CD4-positive, alpha-beta T cell treated with Interleukin-6 for 4 hours (primary cell): ENCODE results near the gene HEATR9.
A peak's percentile ranks its signal among the peaks of the same experiment; 100 is the strongest.

Source experiments
- DNase-seq: peaks from one replicate; pipeline ENCODE4 v3.0.0-alpha.2; 2020; ENCODE audit warnings: mixed read lengths

The HEATR9 gene

DNA sequence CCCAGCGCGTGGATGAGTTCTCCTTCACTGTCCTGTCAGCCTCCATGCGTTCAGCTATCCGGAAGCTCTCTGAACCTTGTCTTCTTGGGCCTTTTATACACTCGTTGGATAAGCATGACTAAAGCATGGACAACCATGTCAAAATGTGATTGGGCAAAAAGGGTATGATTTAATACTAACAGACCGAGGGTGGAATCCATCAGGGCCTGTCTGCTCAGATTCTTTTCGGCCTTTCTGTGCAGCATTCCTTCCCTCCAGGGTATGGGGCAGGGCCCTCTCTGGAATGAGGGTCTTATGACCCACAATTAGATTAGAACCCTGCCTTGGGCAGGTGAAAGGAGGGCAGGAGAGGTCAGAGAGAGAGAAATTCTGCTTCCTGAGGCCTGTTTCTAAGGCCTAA, 25.5 kb upstream of the HEATR9 start:
- DNase-seq: no peak

DNA sequence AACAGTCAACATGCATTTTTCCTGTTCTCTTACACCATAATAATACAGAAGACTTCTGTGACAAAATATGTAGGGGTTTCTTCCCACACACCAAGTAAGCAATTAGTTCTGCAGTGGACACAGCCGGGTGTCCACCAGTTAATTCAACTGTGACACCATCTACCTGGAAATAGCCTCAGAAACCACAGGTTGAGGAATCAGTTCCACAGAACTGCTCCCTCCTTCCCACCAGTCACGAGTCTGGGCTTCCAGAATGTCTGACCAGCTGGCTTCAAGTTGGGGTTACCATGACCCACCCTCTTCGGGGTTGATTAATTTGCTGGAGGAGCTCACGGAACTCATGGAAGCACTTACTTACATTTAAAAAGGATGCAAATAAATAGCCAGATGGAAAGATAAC, 25.1 kb upstream of the HEATR9 start:
- no peak for DNase-seq

DNA sequence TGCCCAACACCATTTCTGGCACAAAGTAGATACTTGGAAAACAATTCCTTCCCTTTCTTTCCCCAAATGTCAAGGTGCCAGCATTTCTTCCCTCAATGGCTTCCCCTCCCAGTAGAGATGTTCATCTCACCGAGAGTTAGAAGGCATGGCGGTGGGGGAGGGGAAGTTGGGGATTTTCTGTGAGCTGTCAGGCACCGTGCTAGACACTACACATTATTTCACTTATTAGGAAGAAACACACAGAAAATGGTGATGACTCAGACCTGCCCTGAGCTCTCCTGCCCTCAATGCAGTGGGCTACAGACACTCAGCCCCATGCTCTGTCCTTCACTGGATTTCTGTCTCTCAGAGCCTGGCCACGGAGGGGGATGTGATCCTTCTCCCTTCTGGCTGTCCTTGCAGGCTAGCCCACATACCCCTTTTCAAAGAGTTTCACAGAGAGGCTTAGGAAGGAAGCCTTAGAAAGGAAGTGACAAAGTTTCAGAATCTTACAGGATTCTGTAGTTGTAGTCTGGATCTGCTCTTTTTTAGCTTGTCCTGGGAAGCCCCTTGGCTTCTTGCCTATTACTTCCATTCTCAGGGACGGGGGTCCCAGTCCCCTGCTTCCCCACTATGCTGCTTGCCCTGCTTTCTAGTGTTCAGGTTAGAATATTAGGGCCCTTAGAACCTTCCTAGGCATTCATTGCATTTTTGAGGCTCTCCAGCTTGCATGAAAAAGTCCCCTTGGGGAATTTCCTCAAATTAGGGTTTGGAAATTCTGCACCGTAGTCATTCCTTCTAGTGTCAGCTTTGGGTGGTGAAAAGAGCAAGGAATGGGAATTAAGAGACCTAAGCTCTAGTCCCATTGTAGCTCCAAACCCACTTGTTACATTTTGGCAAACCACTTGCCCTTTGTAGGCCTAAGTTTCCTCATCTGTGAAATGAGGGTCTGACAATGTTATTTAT, 23.7 kb upstream of the HEATR9 start:
- DNase-seq: peak; percentile 63

DNA sequence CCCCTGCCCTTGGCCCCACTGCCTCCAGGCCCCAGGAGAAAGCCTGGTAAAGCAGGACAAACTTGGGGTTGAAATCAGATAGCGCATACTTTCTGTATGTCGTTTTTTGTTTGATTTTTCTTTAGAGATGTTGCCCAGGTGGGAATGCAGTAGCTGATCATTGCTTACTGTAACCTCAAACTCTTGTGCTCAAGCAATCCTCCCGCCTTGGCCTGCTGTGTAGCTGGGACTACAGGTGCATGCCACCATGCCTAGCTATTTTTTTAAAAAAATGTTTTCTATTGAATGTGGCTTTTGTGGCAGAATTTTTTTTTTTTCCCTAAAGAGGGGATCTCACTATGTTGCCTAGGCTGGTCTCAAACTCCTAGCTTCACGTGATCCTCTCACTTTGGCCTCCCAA, 22.6 kb upstream of the HEATR9 start:
- peak; percentile 18 for DNase-seq

DNA sequence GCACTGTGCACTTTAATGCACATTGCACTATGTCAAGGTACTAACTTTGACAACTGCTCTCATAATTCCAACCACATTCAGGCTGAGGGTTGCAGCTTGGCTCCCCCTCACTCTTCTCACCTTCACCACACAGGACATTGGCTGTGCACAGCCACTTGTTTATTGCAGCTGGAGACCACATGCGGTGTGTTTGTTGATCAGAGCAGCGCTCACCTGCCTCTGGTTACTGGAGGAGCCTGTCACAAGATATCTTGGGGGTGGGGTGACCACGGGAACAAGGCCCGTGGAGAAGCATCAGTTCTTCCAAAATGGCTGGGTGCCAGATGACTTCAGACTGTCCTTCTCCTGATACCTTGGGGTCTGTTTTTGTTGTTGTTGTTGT, 22.1 kb upstream of the HEATR9 start:
- peak; percentile 69 for DNase-seq

DNA sequence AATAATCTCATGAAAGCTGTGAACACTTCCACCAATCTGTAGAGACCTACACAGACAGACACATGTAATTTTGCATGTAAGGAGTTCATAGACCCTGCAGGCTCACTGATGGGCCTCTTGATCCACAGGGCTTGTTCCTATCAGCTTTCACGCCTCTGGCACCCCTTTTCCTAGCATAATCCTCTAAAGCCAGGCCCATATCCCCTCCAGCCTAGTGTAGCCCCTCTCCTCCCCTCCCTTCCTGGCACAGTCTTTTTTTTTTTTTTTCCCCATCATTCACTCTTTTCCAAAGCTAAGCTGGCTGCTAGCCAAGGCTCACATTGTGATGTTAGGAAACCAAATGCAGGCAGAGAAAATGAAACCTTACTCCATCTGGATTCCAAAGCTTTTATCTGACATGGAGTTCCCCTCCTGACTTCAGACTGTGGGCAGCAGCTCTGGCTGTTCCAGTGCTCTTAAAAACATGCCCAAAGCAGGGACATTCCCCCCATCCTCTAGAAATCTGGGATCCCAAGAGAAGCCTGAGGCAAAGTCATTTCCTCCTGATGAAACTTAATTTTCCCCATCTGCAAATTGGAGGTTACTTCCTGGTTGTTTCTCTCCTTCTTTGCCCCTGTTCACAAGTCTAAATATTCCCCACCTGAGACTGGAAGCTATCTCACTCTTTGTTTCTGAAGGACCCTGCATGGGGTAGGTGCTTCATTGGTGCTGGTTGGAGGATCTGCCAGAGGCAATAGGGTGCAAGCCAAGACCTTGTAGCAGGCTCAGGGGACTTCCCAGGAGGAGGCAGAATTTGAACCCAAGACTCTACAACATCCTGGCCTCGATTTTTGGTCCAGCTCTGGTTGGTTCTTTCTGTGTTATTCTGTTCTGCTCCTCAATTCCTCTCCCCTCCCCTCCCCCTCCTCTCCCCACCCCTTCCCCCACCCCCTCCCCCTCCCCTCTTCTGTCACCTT, 21.4 kb upstream of the HEATR9 start:
- DNase-seq: no peak

DNA sequence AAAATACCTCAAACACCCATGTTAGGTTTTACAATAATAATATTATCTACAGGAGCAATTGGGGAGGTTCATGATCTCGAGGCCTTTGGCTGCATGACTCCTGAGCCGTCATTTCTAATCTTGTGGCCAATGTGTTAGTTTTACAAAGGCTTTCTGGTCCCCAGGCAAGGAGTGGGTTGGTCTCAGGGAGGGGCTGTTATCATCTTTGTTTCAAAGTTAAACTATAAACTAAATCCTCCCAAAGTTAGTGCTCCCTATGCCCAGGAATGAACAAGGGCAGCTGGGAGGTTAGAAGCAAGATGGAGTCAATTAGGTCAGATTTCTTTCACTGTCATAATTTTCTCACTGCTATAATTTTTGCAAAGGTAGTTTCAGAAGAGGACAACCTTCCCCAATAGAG, 20.6 kb upstream of the HEATR9 start:
- peak; percentile 22 for DNase-seq

DNA sequence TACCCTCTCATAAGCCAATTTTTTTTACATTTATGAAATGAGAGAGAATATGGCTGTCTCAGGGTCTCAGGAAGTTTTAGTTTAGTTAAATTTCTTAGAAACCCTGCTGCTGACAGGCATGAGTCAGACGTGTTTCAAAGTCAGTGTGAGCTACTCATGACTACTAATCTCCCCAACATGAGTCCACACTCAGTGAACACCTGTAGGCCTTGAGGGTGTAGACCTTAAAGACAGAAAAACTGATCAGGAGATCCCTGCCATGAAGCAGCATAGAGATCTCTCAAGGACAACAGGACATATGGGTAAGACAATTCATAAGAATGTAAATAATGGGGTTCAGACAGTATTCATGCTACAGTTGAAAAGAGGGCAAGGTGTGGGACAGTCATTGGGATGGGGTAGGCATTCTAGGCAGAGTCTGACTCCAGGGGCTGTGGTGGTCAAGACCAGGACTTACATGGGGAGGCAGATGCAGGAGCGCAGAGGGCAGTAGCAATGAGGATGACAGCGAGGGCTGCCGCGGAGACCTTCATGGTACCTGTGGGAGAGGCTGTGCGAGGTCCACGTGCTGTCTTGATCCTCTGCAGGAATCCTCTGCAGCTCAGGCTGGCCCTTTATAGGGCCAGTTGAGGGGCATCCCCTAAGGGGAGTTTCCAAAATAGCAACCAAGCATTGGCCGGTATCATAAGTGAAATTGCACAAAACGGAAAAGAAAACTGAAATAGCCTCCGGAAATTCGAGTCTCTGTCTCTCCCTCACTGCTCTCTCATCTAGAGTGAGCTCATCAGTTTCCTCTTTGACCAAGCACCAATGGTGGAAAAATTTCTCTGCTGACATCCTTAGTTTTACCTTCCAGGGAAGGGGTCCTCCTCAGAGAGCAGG, 11.3 kb upstream of the HEATR9 start, which contains the start of gene CCL5:
CCL5 (minus strand) TSS at position 588 of the 882 bp plus-strand sequence.
- peak; percentile 40 for DNase-seq

DNA sequence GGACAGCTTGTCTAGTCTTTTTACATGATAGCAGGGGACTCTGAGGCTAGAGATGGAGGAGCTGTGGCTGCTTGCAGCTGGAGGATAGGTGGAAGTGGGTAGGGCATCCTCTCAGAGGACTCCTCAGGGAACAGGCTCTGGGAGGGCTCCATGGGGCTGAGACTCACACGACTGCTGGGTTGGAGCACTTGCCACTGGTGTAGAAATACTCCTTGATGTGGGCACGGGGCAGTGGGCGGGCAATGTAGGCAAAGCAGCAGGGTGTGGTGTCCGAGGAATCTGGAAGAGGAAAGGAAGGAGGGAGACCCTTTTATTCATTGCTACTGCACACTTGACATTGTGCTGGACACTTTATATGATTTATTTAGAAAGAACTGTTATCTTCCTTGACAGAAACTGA, 9.7 kb upstream of the HEATR9 start:
- peak; percentile 9 for DNase-seq

DNA sequence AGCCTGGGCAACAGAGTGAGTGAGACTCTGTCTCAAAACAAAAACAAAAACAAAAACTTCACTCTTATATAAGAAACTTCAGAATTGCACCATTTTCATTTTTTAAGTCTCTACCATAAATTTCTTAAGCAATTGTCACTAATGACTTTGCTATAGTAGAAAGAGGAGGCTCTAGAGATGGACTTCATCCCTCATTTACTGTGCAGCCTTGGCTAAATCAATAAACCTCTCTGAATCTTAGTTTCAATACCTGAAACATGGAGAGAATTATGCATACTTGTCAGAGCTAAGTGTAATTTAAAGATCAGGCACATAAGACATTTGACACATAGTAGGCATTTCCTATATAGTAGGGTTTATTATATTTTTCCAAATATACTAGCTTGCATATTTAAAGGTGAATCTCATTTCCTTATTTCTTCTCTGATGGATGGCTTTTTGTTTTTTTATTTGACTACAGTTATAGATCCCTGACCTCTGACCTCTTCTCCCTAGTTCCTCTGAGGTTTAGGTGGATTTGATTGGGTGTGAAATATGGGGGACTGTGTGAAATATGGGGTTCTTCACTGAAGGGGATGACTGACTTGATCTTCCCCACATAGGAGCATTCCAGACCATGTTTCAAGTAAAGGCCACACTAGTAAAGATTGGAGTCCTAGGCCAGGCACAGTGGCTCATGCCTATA, 8.8 kb upstream of the HEATR9 start:
- DNase-seq: no peak

DNA sequence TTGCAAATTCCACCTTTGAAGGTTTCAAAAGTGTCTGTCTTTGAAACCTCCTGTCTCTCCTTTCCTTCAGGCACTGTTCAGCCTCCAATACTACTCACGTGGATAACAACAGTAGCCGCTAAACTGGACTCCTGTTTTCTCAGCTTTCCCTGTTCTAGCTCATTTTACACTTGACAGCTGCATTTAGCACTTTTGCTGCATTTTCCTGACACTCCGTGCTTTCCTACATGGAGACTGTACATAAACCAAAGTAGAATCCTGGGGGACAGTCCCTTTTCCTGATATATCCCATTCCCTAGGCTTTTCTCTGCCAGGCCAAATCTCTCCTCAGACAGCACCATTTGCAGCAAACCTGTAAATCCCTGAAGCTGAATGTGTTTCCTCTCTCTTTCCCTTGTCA, 7.8 kb upstream of the HEATR9 start:
- no peak for DNase-seq

DNA sequence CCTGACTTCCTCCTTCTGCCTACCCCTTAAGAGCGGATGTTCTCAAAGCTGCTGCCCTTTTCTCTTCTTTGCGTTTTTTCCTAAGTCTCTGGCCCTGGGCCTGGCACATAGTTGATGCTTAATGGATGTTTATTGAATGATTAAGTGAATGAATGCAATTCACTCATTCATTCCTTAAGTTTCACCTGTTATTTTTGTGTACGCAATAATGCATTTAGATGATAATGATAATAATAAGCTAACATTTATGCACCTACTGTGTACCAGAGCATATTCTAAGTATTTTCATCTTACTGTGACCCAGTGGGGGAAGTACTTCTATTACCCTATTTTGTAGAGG, 7.1 kb upstream of the HEATR9 start:
- no peak for DNase-seq

DNA sequence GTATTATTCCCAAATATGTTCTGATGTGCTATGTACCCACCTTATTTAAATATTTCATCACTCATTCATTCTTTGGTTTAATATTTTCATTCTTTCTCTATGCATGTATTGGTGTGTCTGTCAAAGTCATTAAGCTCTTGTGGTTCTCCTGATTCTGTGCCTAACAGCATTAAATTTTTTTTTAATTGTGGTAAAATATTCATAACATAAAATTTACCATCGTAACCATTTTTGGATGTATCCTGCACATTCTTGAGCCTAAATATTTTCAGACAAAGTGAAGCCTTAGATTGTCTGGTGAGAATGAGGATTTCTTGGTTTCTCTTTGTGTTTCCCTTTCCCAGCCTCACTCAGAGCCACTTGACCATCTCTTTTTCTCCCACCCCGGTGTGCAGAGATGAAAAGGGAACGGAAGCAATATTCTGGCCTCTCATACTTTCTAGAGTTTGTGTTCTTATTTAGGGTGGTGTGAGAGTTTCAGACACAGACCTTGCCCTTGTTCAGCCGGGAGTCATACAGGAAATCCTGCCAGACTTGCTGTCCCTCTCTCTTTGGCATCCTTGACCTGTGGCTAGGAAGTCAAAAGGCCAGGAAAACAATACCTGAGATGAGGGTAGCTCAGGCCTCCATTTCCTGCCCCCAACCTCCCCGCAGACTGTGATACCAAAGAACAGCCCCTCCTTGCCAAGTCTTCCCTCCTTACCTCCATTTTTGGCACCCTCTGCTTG, 6.5 kb upstream of the HEATR9 start:
- peak; percentile 26 for DNase-seq

DNA sequence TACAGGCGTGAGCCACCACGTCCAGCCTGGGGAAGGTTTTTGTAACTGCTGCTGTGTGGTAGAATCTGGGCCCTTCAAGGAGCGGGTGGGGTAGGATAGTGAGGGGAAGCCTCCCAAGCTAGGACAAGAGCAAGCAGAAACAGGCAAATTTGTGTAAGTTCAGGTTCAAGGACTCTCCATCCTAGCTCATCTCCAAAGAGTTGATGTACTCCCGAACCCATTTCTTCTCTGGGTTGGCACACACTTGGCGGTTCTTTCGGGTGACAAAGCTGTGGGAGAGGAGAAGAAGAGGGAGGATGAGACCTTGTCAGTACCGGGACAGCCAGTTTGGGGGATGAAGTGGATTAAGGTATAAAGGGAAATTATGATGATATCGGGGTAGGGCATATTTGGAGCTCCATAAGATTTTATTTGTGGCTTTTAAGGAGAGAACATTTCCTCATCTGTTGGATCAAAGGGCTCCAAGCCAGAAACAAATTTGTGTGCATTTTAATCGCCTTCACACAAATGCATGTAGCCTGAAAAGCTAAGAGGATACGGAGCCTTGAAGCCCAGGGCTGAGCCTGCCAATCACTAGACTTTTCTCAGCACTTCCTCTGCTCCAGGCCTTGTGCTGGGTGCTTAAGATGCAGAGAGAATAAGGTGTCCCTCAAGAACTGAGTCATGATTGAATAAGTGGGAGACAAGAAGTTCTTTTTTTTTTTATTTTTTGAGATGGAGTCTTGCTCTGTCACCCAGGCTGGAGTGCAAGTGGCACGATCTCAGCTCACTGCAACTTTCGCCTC, 3.7 kb upstream of the HEATR9 start:
- no peak for DNase-seq

DNA sequence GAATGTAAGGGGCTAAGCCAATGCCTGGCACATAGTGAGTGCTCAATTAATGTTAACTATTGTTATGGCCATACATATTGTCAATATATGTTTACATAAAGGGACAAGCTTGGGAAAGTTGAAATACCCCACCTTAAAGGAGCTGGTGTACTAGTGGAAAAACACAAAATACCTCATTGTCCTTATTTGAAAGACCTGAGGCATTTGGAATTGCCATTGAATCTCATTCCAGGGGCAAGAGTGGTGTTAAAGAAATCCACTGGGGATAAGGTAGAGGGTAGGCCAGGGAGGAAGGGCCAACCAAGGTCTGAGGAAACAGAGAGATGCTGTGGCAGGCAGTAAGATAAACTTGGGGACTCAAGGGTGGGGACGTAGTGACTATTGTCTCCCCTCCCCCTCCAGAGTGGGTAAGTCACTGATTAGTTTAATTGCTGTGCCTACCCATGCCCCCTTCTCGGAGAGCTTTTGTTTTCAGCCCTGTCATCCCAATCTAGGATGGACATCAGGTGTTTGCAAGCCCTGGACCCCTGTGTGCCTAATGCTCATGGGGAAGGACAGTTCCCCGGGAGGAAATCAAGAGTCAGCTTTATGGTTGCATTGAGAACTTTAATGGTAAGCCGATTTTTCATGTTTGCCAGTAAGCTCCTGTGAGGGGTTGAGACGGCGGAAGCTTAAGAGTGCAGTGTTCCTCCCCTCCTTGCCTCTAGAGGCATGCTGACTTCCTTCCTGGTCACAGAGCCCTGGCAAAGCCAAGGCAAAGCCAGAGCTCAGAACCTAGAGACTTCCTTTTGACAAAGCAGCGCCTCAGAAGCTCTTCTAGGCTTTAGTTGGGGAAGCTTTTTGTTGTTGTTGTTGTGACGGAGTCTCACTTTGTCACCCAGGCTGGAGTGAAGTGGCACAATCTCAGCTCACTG, 2.5 kb upstream of the HEATR9 start:
- peak; percentile 54 for DNase-seq

DNA sequence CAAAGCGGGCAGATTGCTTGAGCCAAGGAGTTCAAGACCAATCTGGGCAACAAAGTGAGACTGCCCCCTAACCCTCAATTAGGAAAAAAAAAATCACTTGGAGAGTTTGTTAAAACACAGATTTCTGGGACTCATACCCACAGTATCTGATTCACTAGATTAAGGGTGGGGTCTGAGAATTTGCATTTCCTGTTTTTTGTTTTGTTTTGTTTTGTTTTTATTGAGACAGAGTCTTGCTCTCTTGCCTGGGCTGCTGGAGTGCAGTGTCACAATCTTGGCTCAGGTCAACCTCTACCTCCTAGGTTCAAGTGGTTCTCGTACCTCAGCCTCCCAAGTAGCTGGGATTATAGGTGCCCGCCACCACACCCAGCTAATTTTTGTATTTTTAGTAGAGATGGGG, 1.1 kb downstream of the HEATR9 start:
- no peak for DNase-seq

DNA sequence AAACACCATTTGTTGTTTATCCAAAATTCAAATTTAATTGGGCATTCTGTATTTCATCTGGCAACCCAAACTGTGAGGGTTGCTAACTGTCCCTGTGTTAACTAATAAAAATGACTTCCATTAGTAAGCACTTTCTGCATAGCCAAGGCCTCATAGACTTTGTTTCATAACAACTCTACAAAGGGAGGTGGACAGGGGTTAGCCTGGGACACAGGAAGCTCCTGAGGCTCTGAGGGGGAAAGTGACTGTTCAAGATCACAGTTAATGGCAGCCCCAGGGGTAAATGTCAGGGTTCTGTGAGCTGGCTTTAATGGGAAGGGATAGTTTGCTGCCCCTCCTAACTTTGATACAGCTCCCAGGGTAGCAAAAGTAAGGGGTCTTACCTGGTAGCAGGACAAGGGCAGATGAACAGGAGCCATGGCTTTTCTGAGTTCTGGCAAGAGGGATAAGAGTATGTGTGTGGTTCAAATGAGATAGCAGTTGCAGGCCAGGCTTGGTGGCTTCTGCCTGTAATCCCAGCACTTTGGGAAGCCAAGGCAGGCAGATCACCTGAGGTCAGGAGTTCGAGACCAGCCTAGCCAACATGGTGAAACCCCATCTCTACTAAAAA, 2.2 kb downstream of the HEATR9 start:
- no peak for DNase-seq

DNA sequence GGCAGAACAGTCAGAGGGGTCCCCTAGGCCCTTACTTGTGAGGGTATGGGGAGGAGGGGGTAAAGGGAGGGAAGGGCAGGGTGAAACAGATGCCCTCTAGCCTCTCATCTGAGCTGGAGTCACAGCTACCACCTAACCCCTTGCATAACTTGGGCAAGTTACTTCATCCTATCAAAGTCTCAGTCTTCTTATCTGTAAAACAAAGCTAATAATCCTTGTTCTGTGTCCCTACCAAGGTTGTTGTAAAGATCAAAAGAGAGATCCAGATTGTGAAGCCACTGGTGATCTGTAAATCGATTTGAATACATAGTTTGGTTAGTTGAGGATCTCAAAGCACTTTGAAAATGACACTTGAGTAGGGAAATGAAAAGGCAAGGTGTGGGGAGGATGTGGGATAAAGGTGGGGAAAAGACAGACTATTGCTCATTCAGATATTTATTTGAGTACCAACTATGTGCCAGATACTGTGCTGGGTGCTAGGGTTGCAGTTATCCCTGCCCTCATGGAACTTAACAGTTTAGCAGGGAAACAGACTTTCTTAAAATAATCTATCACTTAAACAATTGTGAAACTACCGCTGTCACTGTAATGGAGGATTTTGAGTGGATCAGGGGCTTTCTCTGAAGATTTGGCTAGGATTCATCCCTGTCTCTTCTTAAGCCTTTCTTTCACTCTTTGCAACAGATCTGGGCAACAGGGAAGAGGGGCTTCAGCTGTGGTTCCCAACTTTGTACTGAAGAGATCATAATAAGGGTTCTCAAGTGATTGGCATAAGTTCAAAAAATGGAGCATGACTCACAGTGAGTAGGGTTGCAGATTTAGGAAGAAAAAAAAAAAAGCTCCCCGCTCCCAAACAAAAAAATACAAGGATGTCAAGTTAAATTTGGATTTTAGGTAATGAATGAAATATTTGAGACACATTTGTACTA, 3.0 kb downstream of the HEATR9 start:
- DNase-seq: no peak
